GM23338 (cell line): Measurements from ENCODE around the gene MCM3. TPM values are rescaled to one million over a fixed set of nuclear protein-coding genes. Genes with fewer than 3 reads are reported as not detected.
A peak's percentile ranks its signal among the peaks of the same experiment; 100 is the strongest.

ENCODE experiments used
- ATAC-seq: fragments of 200-7000 bp; cut with Tn5 transposase; 3 replicates; pipeline ENCODE4 v1.9.1; 2020
- DNase-seq: peaks from one replicate; pipeline ENCODE4 v3.0.0-alpha.2; 2015; ENCODE audit warnings: low spot score
- H2AFZ ChIP-seq: fragments of 200-600 bp; sonication (generic); 2 replicates; pipeline ENCODE4 v1.8.0; 2016; ENCODE audit warnings: antibody characterized with exemption, mild to moderate bottlenecking, moderate library complexity
- H3F3A ChIP-seq: fragments of 200-600 bp; sonication (generic); replicated peaks from 2 replicates; pipeline ENCODE4 v1.8.0; 2017; ENCODE audit warnings: antibody characterized with exemption, mixed run types, low read depth
- H3K27ac ChIP-seq: fragments of 200-600 bp; sonication (generic); 2 replicates; pipeline ENCODE4 v1.6.1; 2016; ENCODE audit warnings: low read depth
- H3K27me3 ChIP-seq: fragments of 200-600 bp; sonication (generic); 2 replicates; pipeline ENCODE4 v1.8.0; 2016; ENCODE audit warnings: mild to moderate bottlenecking, mixed run types, moderate library complexity; ENCODE audit not compliant: insufficient read depth
- H3K36me3 ChIP-seq: fragments of 200-600 bp; sonication (generic); 2 replicates; pipeline ENCODE4 v1.8.0; 2016; ENCODE audit warnings: mild to moderate bottlenecking; ENCODE audit not compliant: insufficient read depth
- H3K4me1 ChIP-seq: fragments of 200-600 bp; sonication (generic); 2 replicates; pipeline ENCODE4 v1.8.0; 2016; ENCODE audit warnings: mild to moderate bottlenecking, moderate library complexity; ENCODE audit not compliant: insufficient read depth
- H3K4me2 ChIP-seq: fragments of 200-600 bp; sonication (generic); 2 replicates; pipeline ENCODE4 v1.7.1; 2017; ENCODE audit warnings: mixed run types
- H3K4me3 ChIP-seq: fragments of 200-600 bp; sonication (generic); 2 replicates; pipeline ENCODE4 v1.6.1; 2016; ENCODE audit warnings: mixed run types
- H3K79me2 ChIP-seq: fragments of 200-600 bp; sonication (generic); replicated peaks from 2 replicates; pipeline ENCODE4 v1.8.0; 2017; ENCODE audit warnings: mild to moderate bottlenecking; ENCODE audit not compliant: insufficient read depth
- H3K9me2 ChIP-seq: fragments of 200-600 bp; sonication (generic); 2 replicates; pipeline ENCODE4 v1.8.0; 2017; ENCODE audit not compliant: insufficient read depth
- H4K20me1 ChIP-seq: fragments of 200-600 bp; sonication (generic); replicated peaks from 2 replicates; pipeline ENCODE4 v1.8.0; 2017; ENCODE audit warnings: mild to moderate bottlenecking; ENCODE audit not compliant: insufficient read depth
- H3K27ac Mint-ChIP-seq: 2 replicates; pipeline ENCODE4 v1.8.0; 2020; ENCODE audit warnings: inconsistent platforms, mild to moderate bottlenecking, moderate library complexity, mixed read lengths
- H3K27me3 Mint-ChIP-seq: 3 replicates; pipeline ENCODE4 v1.8.0; 2022; ENCODE audit warnings: low read depth, mild to moderate bottlenecking, moderate library complexity, mixed read lengths, inconsistent platforms; ENCODE audit not compliant: insufficient read depth, poor library complexity
- H3K36me3 Mint-ChIP-seq: 3 replicates; pipeline ENCODE4 v1.8.0; 2021; ENCODE audit warnings: low read depth, mild to moderate bottlenecking, inconsistent platforms, moderate library complexity, mixed read lengths
- H3K4me1 Mint-ChIP-seq: 3 replicates; pipeline ENCODE4 v1.8.0; 2020; ENCODE audit warnings: mild to moderate bottlenecking, inconsistent platforms, mixed read lengths
- H3K4me3 Mint-ChIP-seq: 3 replicates; pipeline ENCODE4 v1.8.0; 2021; ENCODE audit warnings: moderate library complexity, mild to moderate bottlenecking, inconsistent platforms, mixed read lengths
- H3K9me3 Mint-ChIP-seq: 3 replicates; pipeline ENCODE4 v1.8.0; 2020; ENCODE audit warnings: moderate library complexity, mild to moderate bottlenecking, inconsistent platforms, mixed read lengths
- CREB1 ChIP-seq: fragments of 250-450 bp; sonication (Bioruptor Pico); IDR thresholded peaks from 2 replicates; pipeline ENCODE4 v1.5.0; 2020; ENCODE audit warnings: low read depth, mild to moderate bottlenecking, moderate library complexity
- EZH2 ChIP-seq: fragments of 200-600 bp; sonication (generic); IDR thresholded peaks from one replicate; pipeline ENCODE4 v1.8.0; 2017; ENCODE audit warnings: antibody characterized with exemption, mild to moderate bottlenecking, low read depth; ENCODE audit not compliant: unreplicated experiment
- EZH2phosphoT487 ChIP-seq: fragments of 200-600 bp; sonication (generic); IDR thresholded peaks from one replicate; pipeline ENCODE4 v1.8.1; 2018; ENCODE audit warnings: antibody characterized with exemption; ENCODE audit not compliant: unreplicated experiment
- JUNB ChIP-seq: IDR thresholded peaks from one replicate; pipeline ENCODE4 v1.6.1; 2016; ENCODE audit warnings: antibody characterized with exemption; ENCODE audit not compliant: unreplicated experiment
- NANOG ChIP-seq: IDR thresholded peaks from 2 replicates; pipeline ENCODE4 v1.6.1; 2016; ENCODE audit warnings: antibody characterized with exemption, borderline replicate concordance
- POLR2AphosphoS5 ChIP-seq: IDR thresholded peaks from 2 replicates; pipeline ENCODE4 v1.6.1; 2016; ENCODE audit warnings: antibody characterized with exemption, low read depth
- STAT1 ChIP-seq: IDR thresholded peaks from one replicate; pipeline ENCODE4 v1.6.1; 2016; ENCODE audit warnings: antibody characterized with exemption; ENCODE audit not compliant: unreplicated experiment
- ZNF114 ChIP-seq: fragments of 250-450 bp; sonication (Bioruptor Pico); IDR thresholded peaks from 2 replicates; pipeline ENCODE4 v1.5.0; 2020; ENCODE audit warnings: mild to moderate bottlenecking, moderate library complexity
- ZNF331 ChIP-seq: fragments of 250-450 bp; sonication (Bioruptor Pico); IDR thresholded peaks from 2 replicates; pipeline ENCODE4 v1.5.0; 2020; ENCODE audit warnings: low read depth, mild to moderate bottlenecking, moderate library complexity
- ZNF462 ChIP-seq: fragments of 250-450 bp; sonication (Bioruptor Pico); IDR thresholded peaks from 2 replicates; pipeline ENCODE4 v1.5.0; 2020; ENCODE audit warnings: mild to moderate bottlenecking, moderate library complexity
- polyA plus RNA-seq: library from polyadenylated mRNA; unstranded; fragments of >200 nt; fragmentation: Nextera tagmentation; extraction: Ambion mirVana; gene quantifications from 2 replicates; pipeline ENCODE4 v1.2.1, GENCODE V29; 2016
- total RNA-seq: library from RNA; depleted of rRNA; stranded (reverse); fragments of >200 nt; shearing (Covaris generic); gene quantifications from 2 replicates; pipeline ENCODE4 v1.2.3, GENCODE V29; 2014
- TF ChIP-seq, protein P1 (sequence below), 2 experiments: fragments of 200-600 bp in 1 of 2; sonication (generic) in 1 of 2; conservative IDR thresholded peaks; 2 replicates each; pipeline versions ENCODE4 v1.5.1 to v1.6.1; 2016 to 2017; ENCODE audit warnings: antibody characterized with exemption in 2 of 2, low read depth in 2 of 2, mild to moderate bottlenecking in 2 of 2, moderate library complexity in 1 of 2
- TF ChIP-seq, protein P2 (sequence below): IDR thresholded peaks from 2 replicates; pipeline ENCODE4 v1.6.1; 2016; ENCODE audit warnings: antibody characterized with exemption

The MCM3 gene
- total and polyA plus RNA-seq, 2 experiments from 2014 or later: 157 to 369 TPM

- peaks cover 19% of the 10 kb centered on the region for H4K20me1 ChIP-seq
- H3K27me3 ChIP-seq: no peaks in the 10 kb centered on the region
- H3K9me2 ChIP-seq: 0 out of 2 replicates have a peak, but pooled peaks cover 2% of the 10 kb centered on the region
- peak overlapping the region; percentile 63; the same call in 1 of the 2 replicates for H3K27ac ChIP-seq
- Mint-ChIP-seq H3K27me3 (peaks cover 4% of the 10 kb centered on the region), H3K36me3 (peaks cover 65% of the 10 kb centered on the region), H3K27ac (no peak overlapping the region), H3K4me3 (no peak overlapping the region), H3K9me3 (no peaks in the 10 kb centered on the region), H3K4me1 (peaks cover 3% of the 10 kb centered on the region; the same call in 1 of the 3 replicates)
- TF ChIP-seq JUNB: no peak
- DNase-seq: no peak
- no peak overlapping the region for H3K4me3 ChIP-seq
- ATAC-seq: no peak; the same call in 1 of the 3 replicates
- no peak overlapping the region for H3K4me2 ChIP-seq
- no peaks in the 10 kb centered on the region for H3K4me1 ChIP-seq
- no peak overlapping the region for H2AFZ ChIP-seq
- H3F3A ChIP-seq: peaks cover 20% of the 10 kb centered on the region
- H3K36me3 ChIP-seq: peaks cover 39% of the 10 kb centered on the region
- no peaks in the 10 kb centered on the region for H3K79me2 ChIP-seq
Measured at GRCh38 chr6:52261229-52261628, 23.3 kb downstream of the MCM3 start.

DNA sequence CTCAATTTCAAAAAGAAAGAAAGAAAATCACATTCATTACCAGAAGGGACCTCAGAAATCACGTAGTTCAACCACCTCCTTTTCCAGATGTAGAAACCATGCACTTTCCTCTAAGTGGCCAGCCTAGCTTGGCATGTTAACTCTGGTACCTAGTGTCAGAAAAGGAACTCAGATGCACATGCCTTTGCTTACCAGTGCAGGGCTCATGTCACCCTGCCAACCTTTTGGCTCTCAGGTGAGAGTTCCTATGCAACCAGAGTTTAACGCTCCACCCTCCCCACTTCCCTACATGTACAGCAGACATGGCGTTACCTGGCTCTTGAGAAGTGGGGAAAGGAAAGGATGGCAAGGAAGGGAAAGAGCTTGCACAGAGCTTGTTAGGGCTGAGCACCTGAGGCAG is 23.9 kb downstream of the MCM3 start:
- no peak for DNase-seq
- Histone ChIP-seq H3K79me2 (no peaks in the 10 kb centered on the region), H3F3A (peaks cover 14% of the 10 kb centered on the region), H3K4me1 (no peaks in the 10 kb centered on the region), H3K4me3 (no peak overlapping the region), H4K20me1 (peaks cover 16% of the 10 kb centered on the region), H3K27me3 (no peaks in the 10 kb centered on the region), H3K36me3 (peaks cover 33% of the 10 kb centered on the region), H3K27ac (peak overlapping the region; percentile 63; the same call in 1 of the 2 replicates), H3K4me2 (no peak overlapping the region), H3K9me2 (peaks cover 3% of the 10 kb centered on the region; the same call in 1 of the 2 replicates), H2AFZ (no peak overlapping the region)
- H3K27me3 Mint-ChIP-seq: peaks cover 4% of the 10 kb centered on the region
- no peaks in the 10 kb centered on the region for H3K9me3 Mint-ChIP-seq
- no peak overlapping the region for H3K27ac Mint-ChIP-seq
- no peak overlapping the region for H3K4me3 Mint-ChIP-seq
- no peak; the same call in 2 of the 3 replicates for ATAC-seq
- peaks cover 3% of the 10 kb centered on the region; the same call in 1 of the 3 replicates for H3K4me1 Mint-ChIP-seq
- peaks cover 61% of the 10 kb centered on the region for H3K36me3 Mint-ChIP-seq
- TF ChIP-seq EZH2phosphoT487 (no peak), ZNF114 (no peak), NANOG (no peak), POLR2AphosphoS5 (no peak), STAT1 (no peak), EZH2 (no peak), JUNB (no peak), ZNF331 (CRISPR knock-in tag) (no peak), ZNF462 (no peak), CREB1 (CRISPR knock-in tag) (no peak)
- TF ChIP-seq, protein P1, sequence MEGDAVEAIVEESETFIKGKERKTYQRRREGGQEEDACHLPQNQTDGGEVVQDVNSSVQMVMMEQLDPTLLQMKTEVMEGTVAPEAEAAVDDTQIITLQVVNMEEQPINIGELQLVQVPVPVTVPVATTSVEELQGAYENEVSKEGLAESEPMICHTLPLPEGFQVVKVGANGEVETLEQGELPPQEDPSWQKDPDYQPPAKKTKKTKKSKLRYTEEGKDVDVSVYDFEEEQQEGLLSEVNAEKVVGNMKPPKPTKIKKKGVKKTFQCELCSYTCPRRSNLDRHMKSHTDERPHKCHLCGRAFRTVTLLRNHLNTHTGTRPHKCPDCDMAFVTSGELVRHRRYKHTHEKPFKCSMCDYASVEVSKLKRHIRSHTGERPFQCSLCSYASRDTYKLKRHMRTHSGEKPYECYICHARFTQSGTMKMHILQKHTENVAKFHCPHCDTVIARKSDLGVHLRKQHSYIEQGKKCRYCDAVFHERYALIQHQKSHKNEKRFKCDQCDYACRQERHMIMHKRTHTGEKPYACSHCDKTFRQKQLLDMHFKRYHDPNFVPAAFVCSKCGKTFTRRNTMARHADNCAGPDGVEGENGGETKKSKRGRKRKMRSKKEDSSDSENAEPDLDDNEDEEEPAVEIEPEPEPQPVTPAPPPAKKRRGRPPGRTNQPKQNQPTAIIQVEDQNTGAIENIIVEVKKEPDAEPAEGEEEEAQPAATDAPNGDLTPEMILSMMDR (conservative IDR thresholded peaks at IDR 0.05; ENCODE audit: low read depth in 2 of 2): no peak
- TF ChIP-seq, protein P2, sequence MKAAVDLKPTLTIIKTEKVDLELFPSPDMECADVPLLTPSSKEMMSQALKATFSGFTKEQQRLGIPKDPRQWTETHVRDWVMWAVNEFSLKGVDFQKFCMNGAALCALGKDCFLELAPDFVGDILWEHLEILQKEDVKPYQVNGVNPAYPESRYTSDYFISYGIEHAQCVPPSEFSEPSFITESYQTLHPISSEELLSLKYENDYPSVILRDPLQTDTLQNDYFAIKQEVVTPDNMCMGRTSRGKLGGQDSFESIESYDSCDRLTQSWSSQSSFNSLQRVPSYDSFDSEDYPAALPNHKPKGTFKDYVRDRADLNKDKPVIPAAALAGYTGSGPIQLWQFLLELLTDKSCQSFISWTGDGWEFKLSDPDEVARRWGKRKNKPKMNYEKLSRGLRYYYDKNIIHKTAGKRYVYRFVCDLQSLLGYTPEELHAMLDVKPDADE: no peak
